DOHH2 (cell line): ENCODE results near the gene GAK.

ENCODE experiments used
- H3F3A ChIP-seq: fragments of 200-600 bp; sonication (generic), shearing (Covaris generic); 2 replicates; pipeline ENCODE4 v1.6.0; 2016; ENCODE audit warnings: antibody characterized with exemption, mild to moderate bottlenecking; ENCODE audit not compliant: control insufficient read depth, insufficient read depth
- H3K27ac ChIP-seq: fragments of 200-600 bp; sonication (generic); 2 replicates; pipeline ENCODE4 v1.5.1; 2014; ENCODE audit warnings: low read depth, mild to moderate bottlenecking, low read length, moderate library complexity
- H3K27me3 ChIP-seq: fragments of 200-600 bp; sonication (generic); 2 replicates; pipeline ENCODE4 v1.6.1; 2014; ENCODE audit warnings: mild to moderate bottlenecking, low read length, mixed read lengths; ENCODE audit not compliant: control insufficient read depth
- H3K36me3 ChIP-seq: fragments of 200-600 bp; sonication (generic); 2 replicates; pipeline ENCODE4 v1.6.1; 2014; ENCODE audit warnings: mild to moderate bottlenecking, low read length, moderate library complexity, mixed read lengths; ENCODE audit not compliant: control insufficient read depth
- H3K4me1 ChIP-seq: fragments of 200-600 bp; sonication (generic); 2 replicates; pipeline ENCODE4 v1.6.1; 2014; ENCODE audit warnings: mild to moderate bottlenecking, low read length, mixed read lengths; ENCODE audit not compliant: control insufficient read depth
- H3K4me2 ChIP-seq: fragments of 200-600 bp; sonication (generic); 2 replicates; pipeline ENCODE4 v1.6.0; 2014; ENCODE audit warnings: mild to moderate bottlenecking, low read length, moderate library complexity
- H3K4me3 ChIP-seq: fragments of 200-600 bp; sonication (generic); 2 replicates; pipeline ENCODE4 v1.5.1; 2014; ENCODE audit warnings: mild to moderate bottlenecking, low read length, mixed read lengths
- H3K79me2 ChIP-seq: fragments of 200-600 bp; sonication (generic); 2 replicates; pipeline ENCODE4 v1.6.1; 2014; ENCODE audit warnings: mild to moderate bottlenecking, low read length, mixed read lengths; ENCODE audit not compliant: control insufficient read depth
- H3K9me2 ChIP-seq: fragments of 200-600 bp; sonication (generic); replicated peaks from 2 replicates; pipeline ENCODE4 v1.6.1; 2014; ENCODE audit warnings: mild to moderate bottlenecking, low read length, mixed read lengths; ENCODE audit not compliant: control insufficient read depth
- H3K9me3 ChIP-seq: fragments of 200-600 bp; sonication (generic); 2 replicates; pipeline ENCODE4 v1.6.1; 2014; ENCODE audit warnings: antibody characterized with exemption, low read length, mixed read lengths; ENCODE audit not compliant: control insufficient read depth, insufficient read depth
- H4K20me1 ChIP-seq: fragments of 200-600 bp; sonication (generic); 2 replicates; pipeline ENCODE4 v1.6.0; 2014; ENCODE audit warnings: low read depth, mild to moderate bottlenecking, antibody characterized with exemption, low read length, moderate library complexity; ENCODE audit not compliant: control insufficient read depth, insufficient read depth
- CTCF ChIP-seq: fragments of 200-600 bp; sonication (generic); IDR thresholded peaks from one replicate; pipeline ENCODE4 v1.5.1; 2014; ENCODE audit warnings: antibody characterized with exemption, mild to moderate bottlenecking, low read depth, low read length; ENCODE audit not compliant: poor library complexity, severe bottlenecking
- EZH2phosphoT487 ChIP-seq: fragments of 200-600 bp; sonication (generic); IDR thresholded peaks from 2 replicates; pipeline ENCODE4 v1.6.1; 2017; ENCODE audit warnings: borderline replicate concordance, mild to moderate bottlenecking, antibody characterized with exemption, low read length, moderate library complexity, mixed read lengths

The GAK gene

GRCh38 chr4:879729-880077 lies 52.4 kb downstream of the GAK start:
- Histone ChIP-seq H3K4me2 (no peak overlapping the region), H4K20me1 (no peaks in the 10 kb centered on the region), H3F3A (no peaks in the 10 kb centered on the region), H3K27me3 (no peaks in the 10 kb centered on the region), H3K79me2 (no peaks in the 10 kb centered on the region), H3K9me3 (no peaks in the 10 kb centered on the region), H3K4me3 (no peak overlapping the region), H3K36me3 (peaks cover 25% of the 10 kb centered on the region), H3K9me2 (no peaks in the 10 kb centered on the region), H3K27ac (no peak overlapping the region), H3K4me1 (no peaks in the 10 kb centered on the region)
- TF ChIP-seq CTCF (no peak), EZH2phosphoT487 (no peak)

GRCh38 chr4:878796-879728 lies 53.1 kb downstream of the GAK start:
- H3K9me3 ChIP-seq = no peaks in the 10 kb centered on the region
- no peaks in the 10 kb centered on the region for H4K20me1 ChIP-seq

GRCh38 chr4:877502-877901 lies 54.6 kb downstream of the GAK start:
- peaks cover 30% of the 10 kb centered on the region for H3K36me3 ChIP-seq
- H3K4me3 ChIP-seq = no peak overlapping the region
- H3K27ac ChIP-seq = no peak overlapping the region
- H3K4me1 ChIP-seq = no peaks in the 10 kb centered on the region
- H3K9me3 ChIP-seq = no peaks in the 10 kb centered on the region
- no peaks in the 10 kb centered on the region for H4K20me1 ChIP-seq
- no peaks in the 10 kb centered on the region for H3F3A ChIP-seq
- H3K79me2 ChIP-seq = no peaks in the 10 kb centered on the region
- H3K27me3 ChIP-seq = no peaks in the 10 kb centered on the region
- H3K9me2 ChIP-seq = no peaks in the 10 kb centered on the region
- TF ChIP-seq EZH2phosphoT487 = no peak
- TF ChIP-seq CTCF = no peak
- H3K4me2 ChIP-seq = no peak overlapping the region

More at GRCh38 chr4:878796-879728, 53.1 kb downstream of the GAK start:
- H3K27ac ChIP-seq = no peak overlapping the region
- no peaks in the 10 kb centered on the region for H3K79me2 ChIP-seq
- no peak for TF ChIP-seq EZH2phosphoT487
- TF ChIP-seq CTCF = no peak
- H3K9me2 ChIP-seq = no peaks in the 10 kb centered on the region
- H3K4me2 ChIP-seq = no peak overlapping the region
- H3K4me1 ChIP-seq = no peaks in the 10 kb centered on the region
- no peak overlapping the region for H3K4me3 ChIP-seq
- peaks cover 29% of the 10 kb centered on the region for H3K36me3 ChIP-seq
- no peaks in the 10 kb centered on the region for H3K27me3 ChIP-seq
- H3F3A ChIP-seq = no peaks in the 10 kb centered on the region
